Progenitor cell of endocrine pancreas (in vitro differentiated cells): ENCODE results near the gene SLC25A53. TPM values are rescaled to one million over a fixed set of nuclear protein-coding genes. Genes with fewer than 3 reads are reported as not detected.

Experiments
- DNase-seq: peaks from one replicate; pipeline ENCODE4 v3.0.0; 2021; ENCODE audit warnings: low spot score; ENCODE audit not compliant: unreplicated experiment
- H3K27ac Mint-ChIP-seq: 2 replicates; pipeline ENCODE4 v1.8.0; 2021; ENCODE audit warnings: mild to moderate bottlenecking, moderate library complexity, mixed read lengths
- H3K27me3 Mint-ChIP-seq: 2 replicates; pipeline ENCODE4 v1.8.0; 2021; ENCODE audit warnings: mixed read lengths
- H3K36me3 Mint-ChIP-seq: 2 replicates; pipeline ENCODE4 v1.8.0; 2022; ENCODE audit warnings: mixed read lengths; ENCODE audit not compliant: insufficient read depth
- H3K4me1 Mint-ChIP-seq: 2 replicates; pipeline ENCODE4 v1.8.0; 2021; ENCODE audit warnings: low read depth, mixed read lengths
- H3K4me3 Mint-ChIP-seq: 2 replicates; pipeline ENCODE4 v1.8.0; 2021; ENCODE audit warnings: low read depth, mild to moderate bottlenecking, moderate library complexity, mixed read lengths
- H3K9me3 Mint-ChIP-seq: 2 replicates; pipeline ENCODE4 v1.8.0; 2021; ENCODE audit warnings: low read depth, mixed read lengths
- CTCF ChIP-seq: fragments of 200-600 bp; sonication (generic); IDR thresholded peaks from one replicate; pipeline ENCODE4 v1.5.0; 2021; ENCODE audit warnings: antibody characterized with exemption, mild to moderate bottlenecking; ENCODE audit not compliant: unreplicated experiment
- total RNA-seq: library from RNA; stranded (reverse); gene quantifications from 2 replicates; pipeline ENCODE4 v1.2.1, GENCODE V29; 2021

SLC25A53 gene
- total RNA-seq, 1 donor from 2014 or later: 10.0 TPM

GRCh38 chrX:104130808-104131207 lies 26.0 kb downstream of the SLC25A53 start:
- TF ChIP-seq CTCF: no peak
- H3K9me3 Mint-ChIP-seq: peaks cover 25% of the 10 kb centered on the region
- no peak overlapping the region for H3K4me3 Mint-ChIP-seq
- H3K4me1 Mint-ChIP-seq: no peaks in the 10 kb centered on the region
- H3K27me3 Mint-ChIP-seq: no peaks in the 10 kb centered on the region
- H3K36me3 Mint-ChIP-seq: peaks cover 3% of the 10 kb centered on the region
- DNase-seq: no peak
- no peak overlapping the region for H3K27ac Mint-ChIP-seq

- Mint-ChIP-seq H3K36me3 (peaks cover 3% of the 10 kb centered on the region), H3K27me3 (no peaks in the 10 kb centered on the region), H3K4me1 (no peaks in the 10 kb centered on the region), H3K9me3 (peaks cover 17% of the 10 kb centered on the region), H3K27ac (no peak overlapping the region), H3K4me3 (no peak overlapping the region)
- TF ChIP-seq CTCF: no peak
- DNase-seq: no peak
Measured at GRCh38 chrX:104126856-104127255, 30.0 kb downstream of the SLC25A53 start.

- no peak overlapping the region for H3K27ac Mint-ChIP-seq
- no peak overlapping the region for H3K4me3 Mint-ChIP-seq
- no peaks in the 10 kb centered on the region for H3K36me3 Mint-ChIP-seq
- DNase-seq: no peak
- TF ChIP-seq CTCF: no peak
- peaks cover 14% of the 10 kb centered on the region for H3K9me3 Mint-ChIP-seq
- H3K4me1 Mint-ChIP-seq: peaks cover 1% of the 10 kb centered on the region
- no peaks in the 10 kb centered on the region for H3K27me3 Mint-ChIP-seq
Measured at GRCh38 chrX:104122829-104123228, 34.0 kb downstream of the SLC25A53 start.

GRCh38 chrX:104118765-104119164 lies 38.0 kb downstream of the SLC25A53 start:
- Mint-ChIP-seq H3K27ac (no peak overlapping the region), H3K9me3 (peaks cover 10% of the 10 kb centered on the region), H3K4me1 (peaks cover 1% of the 10 kb centered on the region), H3K27me3 (no peaks in the 10 kb centered on the region), H3K4me3 (no peak overlapping the region), H3K36me3 (no peaks in the 10 kb centered on the region)
- no peak for TF ChIP-seq CTCF
- no peak for DNase-seq

- H3K36me3 Mint-ChIP-seq: no peaks in the 10 kb centered on the region
- no peak for DNase-seq
- no peaks in the 10 kb centered on the region for H3K27me3 Mint-ChIP-seq
- H3K4me3 Mint-ChIP-seq: no peak overlapping the region
- peaks cover 10% of the 10 kb centered on the region for H3K9me3 Mint-ChIP-seq
- TF ChIP-seq CTCF: no peak
- H3K27ac Mint-ChIP-seq: no peak overlapping the region
- H3K4me1 Mint-ChIP-seq: peaks cover 1% of the 10 kb centered on the region
Measured at GRCh38 chrX:104117759-104118158, 39.0 kb downstream of the SLC25A53 start.
